GM23338 (cell line): ENCODE results near the gene SERINC5. TPM values are rescaled to one million over a fixed set of nuclear protein-coding genes. Genes with fewer than 3 reads are reported as not detected.

Experiments used
- ATAC-seq: fragments of 200-7000 bp; cut with Tn5 transposase; 3 replicates; pipeline ENCODE4 v1.9.1; 2020
- DNase-seq: peaks from one replicate; pipeline ENCODE4 v3.0.0-alpha.2; 2015; ENCODE audit warnings: low spot score
- H2AFZ ChIP-seq: fragments of 200-600 bp; sonication (generic); 2 replicates; pipeline ENCODE4 v1.8.0; 2016; ENCODE audit warnings: antibody characterized with exemption, mild to moderate bottlenecking, moderate library complexity
- H3F3A ChIP-seq: fragments of 200-600 bp; sonication (generic); replicated peaks from 2 replicates; pipeline ENCODE4 v1.8.0; 2017; ENCODE audit warnings: antibody characterized with exemption, mixed run types, low read depth
- H3K27ac ChIP-seq: fragments of 200-600 bp; sonication (generic); 2 replicates; pipeline ENCODE4 v1.6.1; 2016; ENCODE audit warnings: low read depth
- H3K27me3 ChIP-seq: fragments of 200-600 bp; sonication (generic); 2 replicates; pipeline ENCODE4 v1.8.0; 2016; ENCODE audit warnings: mild to moderate bottlenecking, mixed run types, moderate library complexity; ENCODE audit not compliant: insufficient read depth
- H3K36me3 ChIP-seq: fragments of 200-600 bp; sonication (generic); 2 replicates; pipeline ENCODE4 v1.8.0; 2016; ENCODE audit warnings: mild to moderate bottlenecking; ENCODE audit not compliant: insufficient read depth
- H3K4me1 ChIP-seq: fragments of 200-600 bp; sonication (generic); 2 replicates; pipeline ENCODE4 v1.8.0; 2016; ENCODE audit warnings: mild to moderate bottlenecking, moderate library complexity; ENCODE audit not compliant: insufficient read depth
- H3K4me2 ChIP-seq: fragments of 200-600 bp; sonication (generic); 2 replicates; pipeline ENCODE4 v1.7.1; 2017; ENCODE audit warnings: mixed run types
- H3K4me3 ChIP-seq: fragments of 200-600 bp; sonication (generic); 2 replicates; pipeline ENCODE4 v1.6.1; 2016; ENCODE audit warnings: mixed run types
- H3K79me2 ChIP-seq: fragments of 200-600 bp; sonication (generic); replicated peaks from 2 replicates; pipeline ENCODE4 v1.8.0; 2017; ENCODE audit warnings: mild to moderate bottlenecking; ENCODE audit not compliant: insufficient read depth
- H3K9me2 ChIP-seq: fragments of 200-600 bp; sonication (generic); 2 replicates; pipeline ENCODE4 v1.8.0; 2017; ENCODE audit not compliant: insufficient read depth
- H4K20me1 ChIP-seq: fragments of 200-600 bp; sonication (generic); replicated peaks from 2 replicates; pipeline ENCODE4 v1.8.0; 2017; ENCODE audit warnings: mild to moderate bottlenecking; ENCODE audit not compliant: insufficient read depth
- H3K27ac Mint-ChIP-seq: 2 replicates; pipeline ENCODE4 v1.8.0; 2020; ENCODE audit warnings: inconsistent platforms, mild to moderate bottlenecking, moderate library complexity, mixed read lengths
- H3K27me3 Mint-ChIP-seq: 3 replicates; pipeline ENCODE4 v1.8.0; 2022; ENCODE audit warnings: low read depth, mild to moderate bottlenecking, moderate library complexity, mixed read lengths, inconsistent platforms; ENCODE audit not compliant: insufficient read depth, poor library complexity
- H3K36me3 Mint-ChIP-seq: 3 replicates; pipeline ENCODE4 v1.8.0; 2021; ENCODE audit warnings: low read depth, mild to moderate bottlenecking, inconsistent platforms, moderate library complexity, mixed read lengths
- H3K4me1 Mint-ChIP-seq: 3 replicates; pipeline ENCODE4 v1.8.0; 2020; ENCODE audit warnings: mild to moderate bottlenecking, inconsistent platforms, mixed read lengths
- H3K4me3 Mint-ChIP-seq: 3 replicates; pipeline ENCODE4 v1.8.0; 2021; ENCODE audit warnings: moderate library complexity, mild to moderate bottlenecking, inconsistent platforms, mixed read lengths
- H3K9me3 Mint-ChIP-seq: 3 replicates; pipeline ENCODE4 v1.8.0; 2020; ENCODE audit warnings: moderate library complexity, mild to moderate bottlenecking, inconsistent platforms, mixed read lengths
- CREB1 ChIP-seq: fragments of 250-450 bp; sonication (Bioruptor Pico); IDR thresholded peaks from 2 replicates; pipeline ENCODE4 v1.5.0; 2020; ENCODE audit warnings: low read depth, mild to moderate bottlenecking, moderate library complexity
- EZH2 ChIP-seq: fragments of 200-600 bp; sonication (generic); IDR thresholded peaks from one replicate; pipeline ENCODE4 v1.8.0; 2017; ENCODE audit warnings: antibody characterized with exemption, mild to moderate bottlenecking, low read depth; ENCODE audit not compliant: unreplicated experiment
- EZH2phosphoT487 ChIP-seq: fragments of 200-600 bp; sonication (generic); IDR thresholded peaks from one replicate; pipeline ENCODE4 v1.8.1; 2018; ENCODE audit warnings: antibody characterized with exemption; ENCODE audit not compliant: unreplicated experiment
- NANOG ChIP-seq: IDR thresholded peaks from 2 replicates; pipeline ENCODE4 v1.6.1; 2016; ENCODE audit warnings: antibody characterized with exemption, borderline replicate concordance
- POLR2AphosphoS5 ChIP-seq: IDR thresholded peaks from 2 replicates; pipeline ENCODE4 v1.6.1; 2016; ENCODE audit warnings: antibody characterized with exemption, low read depth
- STAT1 ChIP-seq: IDR thresholded peaks from one replicate; pipeline ENCODE4 v1.6.1; 2016; ENCODE audit warnings: antibody characterized with exemption; ENCODE audit not compliant: unreplicated experiment
- ZNF114 ChIP-seq: fragments of 250-450 bp; sonication (Bioruptor Pico); IDR thresholded peaks from 2 replicates; pipeline ENCODE4 v1.5.0; 2020; ENCODE audit warnings: mild to moderate bottlenecking, moderate library complexity
- ZNF331 ChIP-seq: fragments of 250-450 bp; sonication (Bioruptor Pico); IDR thresholded peaks from 2 replicates; pipeline ENCODE4 v1.5.0; 2020; ENCODE audit warnings: low read depth, mild to moderate bottlenecking, moderate library complexity
- polyA plus RNA-seq: library from polyadenylated mRNA; unstranded; fragments of >200 nt; fragmentation: Nextera tagmentation; extraction: Ambion mirVana; gene quantifications from 2 replicates; pipeline ENCODE4 v1.2.1, GENCODE V29; 2016
- total RNA-seq: library from RNA; depleted of rRNA; stranded (reverse); fragments of >200 nt; shearing (Covaris generic); gene quantifications from 2 replicates; pipeline ENCODE4 v1.2.3, GENCODE V29; 2014
- TF ChIP-seq, protein P1 (sequence below): fragments of 250-450 bp; sonication (Bioruptor Pico); IDR thresholded peaks from 2 replicates; pipeline ENCODE4 v1.5.0; 2020; ENCODE audit warnings: mild to moderate bottlenecking, moderate library complexity
- TF ChIP-seq, protein P2 (sequence below), 2 experiments: fragments of 200-600 bp in 1 of 2; sonication (generic) in 1 of 2; conservative IDR thresholded peaks; 2 replicates each; pipeline versions ENCODE4 v1.5.1 to v1.6.1; 2016 to 2017; ENCODE audit warnings: antibody characterized with exemption in 2 of 2, low read depth in 2 of 2, mild to moderate bottlenecking in 2 of 2, moderate library complexity in 1 of 2

Gene SERINC5
- total and polyA plus RNA-seq, 2 experiments from 2014 or later = 34.0 to 107 TPM

DNA sequence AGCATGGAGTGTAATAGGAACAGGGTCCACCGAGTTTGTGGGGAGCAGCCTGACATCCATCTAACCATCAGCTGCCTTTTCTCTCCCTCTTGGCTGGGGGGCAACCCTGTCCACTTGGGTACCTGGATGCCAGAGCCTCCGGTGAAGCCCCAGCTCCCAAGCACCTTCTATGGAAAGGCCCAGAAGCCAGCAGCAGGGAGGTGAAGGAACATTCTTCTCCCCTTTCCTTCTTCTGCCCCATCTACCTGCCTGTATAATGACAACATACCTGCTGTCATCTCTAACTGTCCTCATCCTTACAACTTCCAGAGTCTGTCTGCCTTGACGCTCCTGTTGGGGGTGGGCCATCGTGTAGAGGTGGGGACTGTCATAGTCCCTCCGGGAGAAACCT lies 187.6 kb downstream of the SERINC5 start:
- H3K4me3 ChIP-seq = no peak overlapping the region
- H3K36me3 ChIP-seq = no peaks in the 10 kb centered on the region
- ATAC-seq (no peak), DNase-seq (no peak)
- H3K4me1 Mint-ChIP-seq = peaks cover 10% of the 10 kb centered on the region
- H3K27ac Mint-ChIP-seq = no peak overlapping the region
- no peaks in the 10 kb centered on the region for H4K20me1 ChIP-seq
- H3K27ac ChIP-seq = no peak overlapping the region
- no peaks in the 10 kb centered on the region for H3K79me2 ChIP-seq
- H3K9me3 Mint-ChIP-seq = no peaks in the 10 kb centered on the region
- H3K9me2 ChIP-seq = no peaks in the 10 kb centered on the region
- H3F3A ChIP-seq = peaks cover 5% of the 10 kb centered on the region; the same call in 1 of the 2 replicates
- H3K36me3 Mint-ChIP-seq = no peaks in the 10 kb centered on the region; the same call in 2 of the 3 replicates
- no peaks in the 10 kb centered on the region for H3K27me3 ChIP-seq
- H2AFZ ChIP-seq = no peak overlapping the region
- peaks cover 20% of the 10 kb centered on the region; the same call in 1 of the 2 replicates for H3K4me1 ChIP-seq
- H3K4me3 Mint-ChIP-seq = no peak overlapping the region
- peaks cover 3% of the 10 kb centered on the region for H3K27me3 Mint-ChIP-seq
- H3K4me2 ChIP-seq = no peak overlapping the region
- no peak for TF ChIP-seq ZNF114 (CRISPR knock-in tag)

DNA sequence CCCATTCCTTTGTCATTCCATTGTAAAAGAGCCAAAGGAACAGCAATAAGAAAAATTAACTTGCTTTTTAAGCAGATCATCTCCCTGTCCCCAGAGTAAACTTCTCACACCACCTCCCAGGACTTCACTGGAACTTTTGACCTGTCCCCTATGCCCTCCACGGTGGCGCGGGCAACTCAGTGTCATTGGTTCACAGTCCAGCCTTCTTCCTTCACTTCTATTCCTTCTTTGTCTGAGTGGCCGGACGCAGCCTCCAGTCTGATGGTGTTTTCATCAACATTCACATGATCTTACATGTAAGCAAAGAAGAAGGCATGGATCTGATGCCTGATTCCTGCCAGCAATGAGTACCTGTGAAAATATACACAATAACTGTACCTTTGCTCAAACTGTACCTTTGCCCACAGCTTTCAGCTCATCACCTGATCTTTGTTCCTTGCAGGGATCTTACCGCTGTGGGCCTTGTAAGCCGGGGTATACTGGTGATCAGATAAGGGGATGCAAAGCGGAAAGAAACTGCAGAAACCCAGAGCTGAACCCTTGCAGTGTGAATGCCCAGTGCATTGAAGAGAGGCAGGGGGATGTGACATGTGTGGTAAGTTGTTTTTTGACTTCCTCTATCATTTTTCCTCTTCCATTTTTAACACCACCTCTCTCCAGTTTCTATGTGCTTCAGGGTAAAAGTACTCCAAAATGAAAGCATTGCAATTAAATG lies 188.2 kb downstream of the SERINC5 start:
- H3K9me2 ChIP-seq = no peaks in the 10 kb centered on the region
- H4K20me1 ChIP-seq = no peaks in the 10 kb centered on the region
- DNase-seq (no peak), ATAC-seq (no peak)
- no peak overlapping the region for H3K4me3 ChIP-seq
- no peak overlapping the region for H3K4me3 Mint-ChIP-seq
- no peak overlapping the region for H2AFZ ChIP-seq
- peaks cover 10% of the 10 kb centered on the region for H3K4me1 Mint-ChIP-seq
- H3K27ac ChIP-seq = no peak overlapping the region
- H3K36me3 ChIP-seq = no peaks in the 10 kb centered on the region
- H3K79me2 ChIP-seq = no peaks in the 10 kb centered on the region
- no peak overlapping the region for H3K27ac Mint-ChIP-seq
- H3K36me3 Mint-ChIP-seq = no peaks in the 10 kb centered on the region; the same call in 2 of the 3 replicates
- no peaks in the 10 kb centered on the region for H3K27me3 ChIP-seq
- peaks cover 5% of the 10 kb centered on the region; the same call in 1 of the 2 replicates for H3F3A ChIP-seq
- H3K4me2 ChIP-seq = no peak overlapping the region
- peaks cover 20% of the 10 kb centered on the region; the same call in 1 of the 2 replicates for H3K4me1 ChIP-seq
- TF ChIP-seq, protein P1, sequence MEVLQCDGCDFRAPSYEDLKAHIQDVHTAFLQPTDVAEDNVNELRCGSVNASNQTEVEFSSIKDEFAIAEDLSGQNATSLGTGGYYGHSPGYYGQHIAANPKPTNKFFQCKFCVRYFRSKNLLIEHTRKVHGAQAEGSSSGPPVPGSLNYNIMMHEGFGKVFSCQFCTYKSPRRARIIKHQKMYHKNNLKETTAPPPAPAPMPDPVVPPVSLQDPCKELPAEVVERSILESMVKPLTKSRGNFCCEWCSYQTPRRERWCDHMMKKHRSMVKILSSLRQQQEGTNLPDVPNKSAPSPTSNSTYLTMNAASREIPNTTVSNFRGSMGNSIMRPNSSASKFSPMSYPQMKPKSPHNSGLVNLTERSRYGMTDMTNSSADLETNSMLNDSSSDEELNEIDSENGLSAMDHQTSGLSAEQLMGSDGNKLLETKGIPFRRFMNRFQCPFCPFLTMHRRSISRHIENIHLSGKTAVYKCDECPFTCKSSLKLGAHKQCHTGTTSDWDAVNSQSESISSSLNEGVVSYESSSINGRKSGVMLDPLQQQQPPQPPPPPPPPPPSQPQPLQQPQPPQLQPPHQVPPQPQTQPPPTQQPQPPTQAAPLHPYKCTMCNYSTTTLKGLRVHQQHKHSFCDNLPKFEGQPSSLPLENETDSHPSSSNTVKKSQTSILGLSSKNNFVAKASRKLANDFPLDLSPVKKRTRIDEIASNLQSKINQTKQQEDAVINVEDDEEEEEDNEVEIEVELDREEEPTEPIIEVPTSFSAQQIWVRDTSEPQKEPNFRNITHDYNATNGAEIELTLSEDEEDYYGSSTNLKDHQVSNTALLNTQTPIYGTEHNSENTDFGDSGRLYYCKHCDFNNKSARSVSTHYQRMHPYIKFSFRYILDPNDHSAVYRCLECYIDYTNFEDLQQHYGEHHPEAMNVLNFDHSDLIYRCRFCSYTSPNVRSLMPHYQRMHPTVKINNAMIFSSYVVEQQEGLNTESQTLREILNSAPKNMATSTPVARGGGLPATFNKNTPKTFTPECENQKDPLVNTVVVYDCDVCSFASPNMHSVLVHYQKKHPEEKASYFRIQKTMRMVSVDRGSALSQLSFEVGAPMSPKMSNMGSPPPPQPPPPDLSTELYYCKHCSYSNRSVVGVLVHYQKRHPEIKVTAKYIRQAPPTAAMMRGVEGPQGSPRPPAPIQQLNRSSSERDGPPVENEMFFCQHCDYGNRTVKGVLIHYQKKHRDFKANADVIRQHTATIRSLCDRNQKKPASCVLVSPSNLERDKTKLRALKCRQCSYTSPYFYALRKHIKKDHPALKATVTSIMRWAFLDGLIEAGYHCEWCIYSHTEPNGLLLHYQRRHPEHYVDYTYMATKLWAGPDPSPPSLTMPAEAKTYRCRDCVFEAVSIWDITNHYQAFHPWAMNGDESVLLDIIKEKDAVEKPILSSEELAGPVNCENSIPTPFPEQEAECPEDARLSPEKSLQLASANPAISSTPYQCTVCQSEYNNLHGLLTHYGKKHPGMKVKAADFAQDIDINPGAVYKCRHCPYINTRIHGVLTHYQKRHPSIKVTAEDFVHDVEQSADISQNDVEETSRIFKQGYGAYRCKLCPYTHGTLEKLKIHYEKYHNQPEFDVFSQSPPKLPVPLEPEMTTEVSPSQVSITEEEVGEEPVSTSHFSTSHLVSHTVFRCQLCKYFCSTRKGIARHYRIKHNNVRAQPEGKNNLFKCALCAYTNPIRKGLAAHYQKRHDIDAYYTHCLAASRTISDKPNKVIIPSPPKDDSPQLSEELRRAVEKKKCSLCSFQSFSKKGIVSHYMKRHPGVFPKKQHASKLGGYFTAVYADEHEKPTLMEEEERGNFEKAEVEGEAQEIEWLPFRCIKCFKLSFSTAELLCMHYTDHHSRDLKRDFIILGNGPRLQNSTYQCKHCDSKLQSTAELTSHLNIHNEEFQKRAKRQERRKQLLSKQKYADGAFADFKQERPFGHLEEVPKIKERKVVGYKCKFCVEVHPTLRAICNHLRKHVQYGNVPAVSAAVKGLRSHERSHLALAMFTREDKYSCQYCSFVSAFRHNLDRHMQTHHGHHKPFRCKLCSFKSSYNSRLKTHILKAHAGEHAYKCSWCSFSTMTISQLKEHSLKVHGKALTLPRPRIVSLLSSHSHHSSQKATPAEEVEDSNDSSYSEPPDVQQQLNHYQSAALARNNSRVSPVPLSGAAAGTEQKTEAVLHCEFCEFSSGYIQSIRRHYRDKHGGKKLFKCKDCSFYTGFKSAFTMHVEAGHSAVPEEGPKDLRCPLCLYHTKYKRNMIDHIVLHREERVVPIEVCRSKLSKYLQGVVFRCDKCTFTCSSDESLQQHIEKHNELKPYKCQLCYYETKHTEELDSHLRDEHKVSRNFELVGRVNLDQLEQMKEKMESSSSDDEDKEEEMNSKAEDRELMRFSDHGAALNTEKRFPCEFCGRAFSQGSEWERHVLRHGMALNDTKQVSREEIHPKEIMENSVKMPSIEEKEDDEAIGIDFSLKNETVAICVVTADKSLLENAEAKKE (CRISPR knock-in tag) = no peak
- TF ChIP-seq, protein P2, sequence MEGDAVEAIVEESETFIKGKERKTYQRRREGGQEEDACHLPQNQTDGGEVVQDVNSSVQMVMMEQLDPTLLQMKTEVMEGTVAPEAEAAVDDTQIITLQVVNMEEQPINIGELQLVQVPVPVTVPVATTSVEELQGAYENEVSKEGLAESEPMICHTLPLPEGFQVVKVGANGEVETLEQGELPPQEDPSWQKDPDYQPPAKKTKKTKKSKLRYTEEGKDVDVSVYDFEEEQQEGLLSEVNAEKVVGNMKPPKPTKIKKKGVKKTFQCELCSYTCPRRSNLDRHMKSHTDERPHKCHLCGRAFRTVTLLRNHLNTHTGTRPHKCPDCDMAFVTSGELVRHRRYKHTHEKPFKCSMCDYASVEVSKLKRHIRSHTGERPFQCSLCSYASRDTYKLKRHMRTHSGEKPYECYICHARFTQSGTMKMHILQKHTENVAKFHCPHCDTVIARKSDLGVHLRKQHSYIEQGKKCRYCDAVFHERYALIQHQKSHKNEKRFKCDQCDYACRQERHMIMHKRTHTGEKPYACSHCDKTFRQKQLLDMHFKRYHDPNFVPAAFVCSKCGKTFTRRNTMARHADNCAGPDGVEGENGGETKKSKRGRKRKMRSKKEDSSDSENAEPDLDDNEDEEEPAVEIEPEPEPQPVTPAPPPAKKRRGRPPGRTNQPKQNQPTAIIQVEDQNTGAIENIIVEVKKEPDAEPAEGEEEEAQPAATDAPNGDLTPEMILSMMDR (conservative IDR thresholded peaks at IDR 0.05; ENCODE audit: low read depth in 2 of 2) = no peak
- TF ChIP-seq STAT1 (no peak), EZH2phosphoT487 (no peak), EZH2 (no peak), POLR2AphosphoS5 (no peak), CREB1 (CRISPR knock-in tag) (no peak), ZNF114 (CRISPR knock-in tag) (no peak), NANOG (no peak), ZNF331 (no peak)
- peaks cover 3% of the 10 kb centered on the region for H3K27me3 Mint-ChIP-seq
- H3K9me3 Mint-ChIP-seq = no peaks in the 10 kb centered on the region
